Measurements from ENCODE around the gene GID8.

Gene GID8

GRCh38 chr20:62995481-62995880, 57.5 kb downstream of the GID8 start:
- DNase-seq (ENCODE audit: low read depth): no peak
- TF ChIP-seq CTCF (IDR thresholded peaks at IDR 0.05; ENCODE audit: insufficient read depth, low read depth, low read length, missing control alignments): no peak
- no peak overlapping the region for H3K4me3 ChIP-seq (ENCODE audit: low read length)

- DNase-seq (ENCODE audit: low read depth): no peak
- TF ChIP-seq CTCF (IDR thresholded peaks at IDR 0.05; ENCODE audit: insufficient read depth, low read depth, low read length, missing control alignments): no peak
- H3K4me3 ChIP-seq (ENCODE audit: low read length): no peak overlapping the region
Observed at GRCh38 chr20:62995898-62996595, 58.1 kb downstream of the GID8 start.

GRCh38 chr20:62996596-62996982, 58.6 kb downstream of the GID8 start:
- no peak overlapping the region for H3K4me3 ChIP-seq (ENCODE audit: low read length)
- no peak for TF ChIP-seq CTCF (IDR thresholded peaks at IDR 0.05; ENCODE audit: insufficient read depth, low read depth, low read length, missing control alignments)
- no peak for DNase-seq (ENCODE audit: low read depth)

GRCh38 chr20:62997417-62998035, 59.6 kb downstream of the GID8 start:
- no peak for TF ChIP-seq CTCF (IDR thresholded peaks at IDR 0.05; ENCODE audit: insufficient read depth, low read depth, low read length, missing control alignments)
- H3K4me3 ChIP-seq (ENCODE audit: low read length): no peak overlapping the region
- no peak for DNase-seq (ENCODE audit: low read depth)

All from epithelial cell of esophagus (primary cell).